DOHH2 (cell line): ENCODE results near the gene FCHSD2.

Source experiments
- H3F3A ChIP-seq: fragments of 200-600 bp; sonication (generic), shearing (Covaris generic); 2 replicates; pipeline ENCODE4 v1.6.0; 2016; ENCODE audit warnings: antibody characterized with exemption, mild to moderate bottlenecking; ENCODE audit not compliant: control insufficient read depth, insufficient read depth
- H3K27ac ChIP-seq: fragments of 200-600 bp; sonication (generic); 2 replicates; pipeline ENCODE4 v1.5.1; 2014; ENCODE audit warnings: low read depth, mild to moderate bottlenecking, low read length, moderate library complexity
- H3K27me3 ChIP-seq: fragments of 200-600 bp; sonication (generic); 2 replicates; pipeline ENCODE4 v1.6.1; 2014; ENCODE audit warnings: mild to moderate bottlenecking, low read length, mixed read lengths; ENCODE audit not compliant: control insufficient read depth
- H3K36me3 ChIP-seq: fragments of 200-600 bp; sonication (generic); 2 replicates; pipeline ENCODE4 v1.6.1; 2014; ENCODE audit warnings: mild to moderate bottlenecking, low read length, moderate library complexity, mixed read lengths; ENCODE audit not compliant: control insufficient read depth
- H3K4me1 ChIP-seq: fragments of 200-600 bp; sonication (generic); 2 replicates; pipeline ENCODE4 v1.6.1; 2014; ENCODE audit warnings: mild to moderate bottlenecking, low read length, mixed read lengths; ENCODE audit not compliant: control insufficient read depth
- H3K4me2 ChIP-seq: fragments of 200-600 bp; sonication (generic); 2 replicates; pipeline ENCODE4 v1.6.0; 2014; ENCODE audit warnings: mild to moderate bottlenecking, low read length, moderate library complexity
- H3K4me3 ChIP-seq: fragments of 200-600 bp; sonication (generic); 2 replicates; pipeline ENCODE4 v1.5.1; 2014; ENCODE audit warnings: mild to moderate bottlenecking, low read length, mixed read lengths
- H3K79me2 ChIP-seq: fragments of 200-600 bp; sonication (generic); 2 replicates; pipeline ENCODE4 v1.6.1; 2014; ENCODE audit warnings: mild to moderate bottlenecking, low read length, mixed read lengths; ENCODE audit not compliant: control insufficient read depth
- H3K9me2 ChIP-seq: fragments of 200-600 bp; sonication (generic); replicated peaks from 2 replicates; pipeline ENCODE4 v1.6.1; 2014; ENCODE audit warnings: mild to moderate bottlenecking, low read length, mixed read lengths; ENCODE audit not compliant: control insufficient read depth
- H3K9me3 ChIP-seq: fragments of 200-600 bp; sonication (generic); 2 replicates; pipeline ENCODE4 v1.6.1; 2014; ENCODE audit warnings: antibody characterized with exemption, low read length, mixed read lengths; ENCODE audit not compliant: control insufficient read depth, insufficient read depth
- H4K20me1 ChIP-seq: fragments of 200-600 bp; sonication (generic); 2 replicates; pipeline ENCODE4 v1.6.0; 2014; ENCODE audit warnings: low read depth, mild to moderate bottlenecking, antibody characterized with exemption, low read length, moderate library complexity; ENCODE audit not compliant: control insufficient read depth, insufficient read depth
- EZH2phosphoT487 ChIP-seq: fragments of 200-600 bp; sonication (generic); IDR thresholded peaks from 2 replicates; pipeline ENCODE4 v1.6.1; 2017; ENCODE audit warnings: borderline replicate concordance, mild to moderate bottlenecking, antibody characterized with exemption, low read length, moderate library complexity, mixed read lengths
- TF ChIP-seq, protein P1 (sequence below): fragments of 200-600 bp; sonication (generic); IDR thresholded peaks from one replicate; pipeline ENCODE4 v1.5.1; 2014; ENCODE audit warnings: antibody characterized with exemption, mild to moderate bottlenecking, low read depth, low read length; ENCODE audit not compliant: poor library complexity, severe bottlenecking

FCHSD2 gene

DNA sequence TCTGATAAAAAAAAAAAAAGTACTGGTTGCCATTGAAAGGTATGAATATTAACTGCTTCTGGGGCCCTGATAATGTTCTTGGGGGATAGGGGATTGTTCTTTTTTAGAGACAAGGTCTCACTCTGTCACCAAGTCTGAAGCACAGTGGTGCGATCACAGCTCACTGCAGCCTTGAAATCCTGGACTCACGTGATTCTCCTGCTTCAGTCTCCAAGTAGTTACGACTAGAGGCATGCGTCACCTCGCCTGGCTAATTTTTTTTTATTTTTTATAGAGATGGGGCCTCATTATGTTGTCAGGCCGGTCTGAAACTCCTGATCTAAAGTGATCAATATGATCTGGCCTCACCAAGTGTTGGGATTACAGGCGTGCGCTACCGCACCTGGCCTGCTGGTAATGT lies 63.5 kb downstream of the FCHSD2 start:
- H3K79me2 ChIP-seq = peaks cover 93% of the 10 kb centered on the region
- peaks cover 5% of the 10 kb centered on the region for H3F3A ChIP-seq
- no peaks in the 10 kb centered on the region for H3K9me2 ChIP-seq
- no peak overlapping the region for H3K4me2 ChIP-seq
- no peaks in the 10 kb centered on the region for H4K20me1 ChIP-seq
- H3K27ac ChIP-seq = no peak overlapping the region
- 0 out of 2 replicates have a peak, but pooled peaks cover 8% of the 10 kb centered on the region for H3K9me3 ChIP-seq
- H3K36me3 ChIP-seq = peaks cover 70% of the 10 kb centered on the region
- H3K27me3 ChIP-seq = no peaks in the 10 kb centered on the region
- no peak for TF ChIP-seq EZH2phosphoT487
- TF ChIP-seq, protein P1, sequence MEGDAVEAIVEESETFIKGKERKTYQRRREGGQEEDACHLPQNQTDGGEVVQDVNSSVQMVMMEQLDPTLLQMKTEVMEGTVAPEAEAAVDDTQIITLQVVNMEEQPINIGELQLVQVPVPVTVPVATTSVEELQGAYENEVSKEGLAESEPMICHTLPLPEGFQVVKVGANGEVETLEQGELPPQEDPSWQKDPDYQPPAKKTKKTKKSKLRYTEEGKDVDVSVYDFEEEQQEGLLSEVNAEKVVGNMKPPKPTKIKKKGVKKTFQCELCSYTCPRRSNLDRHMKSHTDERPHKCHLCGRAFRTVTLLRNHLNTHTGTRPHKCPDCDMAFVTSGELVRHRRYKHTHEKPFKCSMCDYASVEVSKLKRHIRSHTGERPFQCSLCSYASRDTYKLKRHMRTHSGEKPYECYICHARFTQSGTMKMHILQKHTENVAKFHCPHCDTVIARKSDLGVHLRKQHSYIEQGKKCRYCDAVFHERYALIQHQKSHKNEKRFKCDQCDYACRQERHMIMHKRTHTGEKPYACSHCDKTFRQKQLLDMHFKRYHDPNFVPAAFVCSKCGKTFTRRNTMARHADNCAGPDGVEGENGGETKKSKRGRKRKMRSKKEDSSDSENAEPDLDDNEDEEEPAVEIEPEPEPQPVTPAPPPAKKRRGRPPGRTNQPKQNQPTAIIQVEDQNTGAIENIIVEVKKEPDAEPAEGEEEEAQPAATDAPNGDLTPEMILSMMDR = no peak
- peaks cover 48% of the 10 kb centered on the region for H3K4me1 ChIP-seq
- H3K4me3 ChIP-seq = no peak overlapping the region

DNA sequence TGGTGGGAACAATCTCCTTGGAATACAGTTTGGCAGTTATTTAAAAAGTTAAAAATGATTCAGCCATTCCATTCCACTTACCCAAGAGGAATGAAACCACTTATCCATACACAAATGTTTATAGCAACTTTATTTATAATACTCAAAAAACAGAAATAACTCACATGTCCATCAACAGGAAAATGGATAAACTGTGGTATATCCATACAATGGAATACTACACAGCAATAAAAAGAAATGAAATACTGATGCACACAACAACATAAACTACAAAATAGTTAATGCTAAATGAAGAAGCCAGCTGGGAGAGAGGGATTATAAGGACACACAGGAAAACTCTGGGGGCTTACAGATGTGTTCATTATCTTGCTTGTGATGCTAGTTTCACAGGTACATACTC lies 64.7 kb downstream of the FCHSD2 start:
- H3K4me1 ChIP-seq = peaks cover 60% of the 10 kb centered on the region
- H3K4me3 ChIP-seq = no peak overlapping the region
- no peak overlapping the region for H3K4me2 ChIP-seq
- no peaks in the 10 kb centered on the region for H4K20me1 ChIP-seq
- H3F3A ChIP-seq = peaks cover 9% of the 10 kb centered on the region
- no peak for TF ChIP-seq EZH2phosphoT487
- TF ChIP-seq, protein P1 = no peak
- no peaks in the 10 kb centered on the region for H3K9me2 ChIP-seq
- 0 out of 2 replicates have a peak, but pooled peaks cover 8% of the 10 kb centered on the region for H3K9me3 ChIP-seq
- no peak overlapping the region for H3K27ac ChIP-seq
- peaks cover 67% of the 10 kb centered on the region for H3K36me3 ChIP-seq
- no peaks in the 10 kb centered on the region for H3K27me3 ChIP-seq
- H3K79me2 ChIP-seq = peaks cover 93% of the 10 kb centered on the region

DNA sequence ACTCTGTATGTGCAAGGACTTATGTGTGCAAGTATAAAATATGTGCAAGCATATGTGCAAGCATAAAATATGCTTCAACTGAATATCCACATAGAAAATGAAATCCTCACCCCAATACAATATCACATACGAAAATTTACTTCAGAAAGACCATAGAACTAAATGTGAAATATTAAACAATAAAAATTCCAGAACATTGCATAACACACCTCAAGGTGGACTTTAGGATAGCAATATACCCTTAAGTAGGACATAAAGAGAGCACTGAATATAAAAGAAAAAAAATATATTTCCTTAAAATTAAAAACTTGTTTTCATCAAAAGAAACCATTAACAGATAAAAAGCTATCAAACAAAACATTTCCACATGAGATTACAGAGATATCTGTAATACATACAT lies 67.8 kb downstream of the FCHSD2 start:
- Histone ChIP-seq H3K9me3 (0 out of 2 replicates have a peak, but pooled peaks cover 8% of the 10 kb centered on the region), H3K27ac (no peak overlapping the region), H3K27me3 (no peaks in the 10 kb centered on the region), H3K4me1 (peaks cover 65% of the 10 kb centered on the region), H3K9me2 (no peaks in the 10 kb centered on the region), H3K79me2 (peaks cover 98% of the 10 kb centered on the region), H3F3A (peaks cover 9% of the 10 kb centered on the region), H3K36me3 (peaks cover 57% of the 10 kb centered on the region), H4K20me1 (peaks cover 3% of the 10 kb centered on the region; the same call in 1 of the 2 replicates), H3K4me2 (peak overlapping the region; percentile 42), H3K4me3 (no peak overlapping the region)
- TF ChIP-seq, protein P1 = no peak
- no peak for TF ChIP-seq EZH2phosphoT487
